Activated naive CD4-positive, alpha-beta T cell (primary cell): ENCODE results near the gene FAM90A26.
"Not testable (repeated sequence)": the region's sequence is repeated elsewhere in the genome, so short reads cannot be mapped to it uniquely, and the experiment has no call there.

Source experiments
- DNase-seq, 4 experiments: peaks; one replicate each; lab custom pipeline; 2025; lab: John Stamatoyannopoulos, UW

FAM90A26 gene

GRCh38 chr4:9160046-9160445, 10.2 kb upstream of the FAM90A26 start:
- not testable (repeated sequence) for DNase-seq

- not testable (repeated sequence) for DNase-seq
Observed at GRCh38 chr4:9165990-9166389, 4.2 kb upstream of the FAM90A26 start.

GRCh38 chr4:9210357-9210756, 40.1 kb downstream of the FAM90A26 start, which contains the start of gene USP17L10:
Gene USP17L10 (plus strand): TSS chr4:9210657. CDS start chr4:9210657, 0 bp downstream.
- DNase-seq, result not testable (repeated sequence)

GRCh38 chr4:9214701-9215100, 44.5 kb downstream of the FAM90A26 start:
- not testable (repeated sequence) for DNase-seq

- DNase-seq, result not testable (repeated sequence)
Observed at GRCh38 chr4:9215105-9215504, 44.9 kb downstream of the FAM90A26 start, which contains the start of gene USP17L11. Gene USP17L11 (plus strand): TSS chr4:9215405. CDS start chr4:9215405, 0 bp downstream.

GRCh38 chr4:9219852-9220251, 49.6 kb downstream of the FAM90A26 start, which contains the start of gene USP17L12:
Gene USP17L12 (plus strand): TSS chr4:9220152. CDS start chr4:9220152, 0 bp downstream.
- not testable (repeated sequence) for DNase-seq

GRCh38 chr4:9224596-9224995, 54.4 kb downstream of the FAM90A26 start, which contains the start of gene USP17L13:
Gene USP17L13 (plus strand): TSS chr4:9224896. CDS start chr4:9224896, 0 bp downstream.
- DNase-seq, result not testable (repeated sequence)
